DMS 273 (cell line): ENCODE measurements around the gene CAPN12.

ENCODE experiments used
- DNase-seq: peaks from one replicate; lab custom pipeline; 2025; ENCODE audit not compliant: unreplicated experiment; lab: John Stamatoyannopoulos, UW

CAPN12 gene

GRCh38 chr19:38712161-38712748 lies 32.0 kb downstream of the CAPN12 start:
- peak; percentile 42 for DNase-seq

GRCh38 chr19:38711726-38712153 lies 32.5 kb downstream of the CAPN12 start:
- DNase-seq, result peak; percentile 53

GRCh38 chr19:38710928-38711725 lies 33.1 kb downstream of the CAPN12 start:
- DNase-seq, result peak; percentile 33

GRCh38 chr19:38710416-38710702 lies 33.9 kb downstream of the CAPN12 start:
- no peak for DNase-seq

- DNase-seq, result no peak
Measured at GRCh38 chr19:38709671-38710415, 34.4 kb downstream of the CAPN12 start.

- no peak for DNase-seq
Measured at GRCh38 chr19:38709119-38709518, 35.2 kb downstream of the CAPN12 start.

- peak; percentile 30 for DNase-seq
Measured at GRCh38 chr19:38708413-38709024, 35.8 kb downstream of the CAPN12 start.

- peak; percentile 17 for DNase-seq
Measured at GRCh38 chr19:38707512-38708114, 36.7 kb downstream of the CAPN12 start.

- no peak for DNase-seq
Measured at GRCh38 chr19:38706792-38707511, 37.3 kb downstream of the CAPN12 start.

GRCh38 chr19:38705197-38706019 lies 38.9 kb downstream of the CAPN12 start:
- DNase-seq, result no peak

- DNase-seq, result no peak
Measured at GRCh38 chr19:38704488-38705026, 39.7 kb downstream of the CAPN12 start.

GRCh38 chr19:38703509-38703908 lies 40.8 kb downstream of the CAPN12 start:
- no peak for DNase-seq

GRCh38 chr19:38702278-38702677 lies 42.0 kb downstream of the CAPN12 start:
- DNase-seq, result no peak

- DNase-seq, result no peak
Measured at GRCh38 chr19:38701455-38702063, 42.7 kb downstream of the CAPN12 start.

GRCh38 chr19:38700902-38701454 lies 43.3 kb downstream of the CAPN12 start:
- DNase-seq, result no peak

- no peak for DNase-seq
Measured at GRCh38 chr19:38700350-38700901, 43.8 kb downstream of the CAPN12 start.

GRCh38 chr19:38699647-38700349 lies 44.5 kb downstream of the CAPN12 start:
- DNase-seq, result no peak

GRCh38 chr19:38699027-38699346 lies 45.3 kb downstream of the CAPN12 start:
- peak; percentile 28 for DNase-seq
